ENCODE data around the gene RNF114.
"Not testable (repeated sequence)": the region's sequence is repeated elsewhere in the genome, so short reads cannot be mapped to it uniquely, and the experiment has no call there.

Gene RNF114

GRCh38 chr20:49928411-49929141 lies 7.6 kb upstream of the RNF114 start:
- peak; percentile 81 for DNase-seq (ENCODE audit: low spot score)

GRCh38 chr20:49929142-49929494 lies 7.1 kb upstream of the RNF114 start:
- no peak for DNase-seq (ENCODE audit: low spot score)

GRCh38 chr20:49935746-49936152 lies 448 bp upstream of the RNF114 start:
- DNase-seq (ENCODE audit: low spot score), result no peak

- DNase-seq (ENCODE audit: low spot score), result no peak
Measured at GRCh38 chr20:49937027-49937929, 1.1 kb downstream of the RNF114 start.

GRCh38 chr20:49938173-49939163 lies 2.3 kb downstream of the RNF114 start:
- DNase-seq (ENCODE audit: low spot score), result no peak

GRCh38 chr20:49941456-49941855 lies 5.3 kb downstream of the RNF114 start:
- DNase-seq (ENCODE audit: low spot score), result no peak

GRCh38 chr20:49942303-49942702 lies 6.1 kb downstream of the RNF114 start:
- DNase-seq (ENCODE audit: low spot score), result no peak

- DNase-seq (ENCODE audit: low spot score), result no peak
Measured at GRCh38 chr20:49942942-49943341, 6.7 kb downstream of the RNF114 start.

GRCh38 chr20:49945306-49945700 lies 9.1 kb downstream of the RNF114 start:
- DNase-seq (ENCODE audit: low spot score), result no peak

GRCh38 chr20:49945701-49946477 lies 9.7 kb downstream of the RNF114 start:
- DNase-seq (ENCODE audit: low spot score), result no peak

- no peak for DNase-seq (ENCODE audit: low spot score)
Measured at GRCh38 chr20:49948178-49948577, 12.0 kb downstream of the RNF114 start.

GRCh38 chr20:49948809-49949507 lies 12.8 kb downstream of the RNF114 start:
- DNase-seq (ENCODE audit: low spot score), result no peak

GRCh38 chr20:49951151-49951550 lies 15.0 kb downstream of the RNF114 start:
- no peak for DNase-seq (ENCODE audit: low spot score)

GRCh38 chr20:49955167-49955566 lies 19.0 kb downstream of the RNF114 start:
- no peak for DNase-seq (ENCODE audit: low spot score)

GRCh38 chr20:49955830-49956396 lies 19.7 kb downstream of the RNF114 start:
- DNase-seq (ENCODE audit: low spot score), result not testable (repeated sequence)

GRCh38 chr20:49956689-49957088 lies 20.5 kb downstream of the RNF114 start:
- DNase-seq (ENCODE audit: low spot score), result no peak

- not testable (repeated sequence) for DNase-seq (ENCODE audit: low spot score)
Measured at GRCh38 chr20:49957089-49957938, 21.1 kb downstream of the RNF114 start.

- no peak for DNase-seq (ENCODE audit: low spot score)
Measured at GRCh38 chr20:49961413-49961812, 25.2 kb downstream of the RNF114 start.

Measured in CD4-positive, alpha-beta T cell treated with Interleukin-15 for 4 hours (primary cell).